H1 (cell line): ENCODE data around the gene PAX5. TPM values are rescaled to one million over a fixed set of nuclear protein-coding genes. Genes with fewer than 3 reads are reported as not detected.

Experiments
- CTCF ChIA-PET: fragments of 300-600 bp; sonication (Branson Sonifier 250); formaldehyde crosslinking; loops from one replicate; lab custom pipeline; 2021; ENCODE audit not compliant: partially characterized antibody; lab: Charles Lee
- POLR2A ChIA-PET: fragments of 300-600 bp; sonication (Branson Sonifier 250); formaldehyde crosslinking; loops from one replicate; lab custom pipeline; 2021; ENCODE audit warnings: inconsistent platforms; ENCODE audit not compliant: partially characterized antibody; lab: Charles Lee
- DNase-seq, 2 experiments: peaks; one replicate each; pipeline versions ENCODE4 v3.0.0 to v3.0.0-alpha.2; 2010 to 2022; ENCODE audit warnings: low spot score in 2 of 2, low read depth in 1 of 2, mixed read lengths in 1 of 2
- FAIRE-seq: peaks from 2 replicates; lab custom pipeline; 2011; peaks lifted over from hg19 to GRCh38; lab: Jason Lieb, UNC
- H2AFZ ChIP-seq: 2 replicates; pipeline ENCODE4 v1.8.1; 2012; ENCODE audit warnings: low read length, inconsistent platforms
- H2AK5ac ChIP-seq: 2 replicates; pipeline ENCODE4 v1.6.1; 2013; ENCODE audit warnings: low read depth, low read length
- H2BK120ac ChIP-seq: replicated peaks from 2 replicates; pipeline ENCODE3; 2013; ENCODE audit warnings: low read depth, low read length, inconsistent platforms
- H2BK12ac ChIP-seq: 2 replicates; pipeline ENCODE4 v1.6.1; 2013; ENCODE audit warnings: low read depth, low read length
- H2BK15ac ChIP-seq: 2 replicates; pipeline ENCODE4 v1.6.1; 2013; ENCODE audit warnings: low read length
- H2BK20ac ChIP-seq: 2 replicates; pipeline ENCODE4 v1.6.1; 2013; ENCODE audit warnings: low read length
- H2BK5ac ChIP-seq: 2 replicates; pipeline ENCODE4 v1.6.1; 2013; ENCODE audit warnings: low read depth, low read length
- H3K14ac ChIP-seq: 2 replicates; pipeline ENCODE4 v1.6.1; 2013; ENCODE audit warnings: inconsistent platforms; ENCODE audit not compliant: insufficient read length
- H3K18ac ChIP-seq: 2 replicates; pipeline ENCODE4 v1.6.1; 2013; ENCODE audit warnings: low read length; ENCODE audit errors: extremely low read depth
- H3K23ac ChIP-seq: 2 replicates; pipeline ENCODE4 v1.6.1; 2013; ENCODE audit warnings: inconsistent platforms; ENCODE audit not compliant: insufficient read length
- H3K23me2 ChIP-seq: 2 replicates; pipeline ENCODE4 v1.6.1; 2013; ENCODE audit warnings: low read depth, low read length
- H3K27ac ChIP-seq: 2 replicates; pipeline ENCODE4 v1.6.1; 2011; ENCODE audit warnings: low read depth, low read length, inconsistent platforms
- H3K27me3 ChIP-seq, 4 experiments: replicated peaks in 1 of 4; 1 replicate in 1 of 4; 2 replicates in 3 of 4; pipeline versions ENCODE4 v1.6.1 to v1.8.1; 2011 to 2013; ENCODE audit warnings: low read length in 3 of 4, mild to moderate bottlenecking in 3 of 4, inconsistent platforms in 2 of 4, mixed read lengths in 2 of 4, moderate library complexity in 1 of 4; ENCODE audit not compliant: control insufficient read depth in 3 of 4, insufficient read depth in 3 of 4; ENCODE audit errors: extremely low read depth in 1 of 4
- H3K36me3 ChIP-seq, 4 experiments: 2 replicates each; pipeline versions ENCODE4 v1.6.1 to v1.8.1; 2011 to 2013; ENCODE audit warnings: mild to moderate bottlenecking in 4 of 4, low read length in 3 of 4, moderate library complexity in 2 of 4, control low read depth in 1 of 4, inconsistent platforms in 1 of 4; ENCODE audit not compliant: insufficient read depth in 4 of 4, control insufficient read depth in 2 of 4
- H3K4ac ChIP-seq: replicated peaks from 2 replicates; pipeline ENCODE3; 2013; ENCODE audit warnings: low read length, low read depth, mixed read lengths, inconsistent platforms; ENCODE audit not compliant: insufficient read length
- H3K4me1 ChIP-seq, 4 experiments: replicated peaks in 1 of 4; 1 replicate in 1 of 4; 2 replicates in 3 of 4; pipeline versions ENCODE4 v1.6.1 to v1.8.1; 2011 to 2013; ENCODE audit warnings: low read length in 3 of 4, inconsistent platforms in 2 of 4, mixed read lengths in 1 of 4; ENCODE audit not compliant: insufficient read depth in 4 of 4, control insufficient read depth in 3 of 4
- H3K4me2 ChIP-seq, 2 experiments: 2 replicates each; pipeline versions ENCODE4 v1.6.1 to v1.8.1; 2011 to 2013; ENCODE audit warnings: low read depth in 2 of 2, low read length in 2 of 2, control low read depth in 1 of 2, inconsistent platforms in 1 of 2, mild to moderate bottlenecking in 1 of 2; ENCODE audit not compliant: insufficient read depth in 1 of 2
- H3K4me3 ChIP-seq, 4 experiments: fragments of 200-600, 300-600 bp in 1 of 4; sonication (generic), shearing (Covaris generic), sonication (Bioruptor Twin) in 1 of 4; 2 replicates each; pipeline versions ENCODE4 v1.5.1 to v1.8.1; 2011 to 2016; ENCODE audit warnings: low read length in 4 of 4, low read depth in 3 of 4, control low read depth in 2 of 4, inconsistent platforms in 2 of 4, mild to moderate bottlenecking in 2 of 4, mixed read lengths in 1 of 4, moderate library complexity in 1 of 4; ENCODE audit not compliant: insufficient read depth in 2 of 4; ENCODE audit errors: extremely low read depth in 1 of 4
- H3K56ac ChIP-seq: replicated peaks from 2 replicates; pipeline ENCODE3; 2013; ENCODE audit warnings: low read depth, mild to moderate bottlenecking, mixed read lengths, low read length, inconsistent platforms; ENCODE audit not compliant: insufficient read length
- H3K79me1 ChIP-seq: 2 replicates; pipeline ENCODE4 v1.6.1; 2013; ENCODE audit warnings: low read depth, low read length, control low read depth
- H3K79me2 ChIP-seq, 2 experiments: 2 replicates each; pipeline versions ENCODE4 v1.6.1 to v1.8.1; 2012 to 2013; ENCODE audit warnings: low read length in 2 of 2, mild to moderate bottlenecking in 2 of 2, inconsistent platforms in 1 of 2; ENCODE audit not compliant: insufficient read depth in 2 of 2, control insufficient read depth in 1 of 2
- H3K9ac ChIP-seq, 4 experiments: replicated peaks in 1 of 4; 1 replicate in 1 of 4; 2 replicates in 3 of 4; pipeline versions ENCODE4 v1.6.1 to v1.8.1; 2011 to 2013; ENCODE audit warnings: low read depth in 3 of 4, low read length in 3 of 4, control low read depth in 2 of 4, mild to moderate bottlenecking in 2 of 4, moderate library complexity in 2 of 4, inconsistent platforms in 1 of 4; ENCODE audit errors: extremely low read depth in 1 of 4
- H3K9me3 ChIP-seq, 2 experiments: 2 replicates each; pipeline versions ENCODE4 v1.6.1 to v1.8.1; 2012 to 2013; ENCODE audit warnings: mild to moderate bottlenecking in 2 of 2, moderate library complexity in 2 of 2, control low read depth in 1 of 2, inconsistent platforms in 1 of 2, low read depth in 1 of 2, low read length in 1 of 2, mixed read lengths in 1 of 2; ENCODE audit not compliant: insufficient read depth in 2 of 2
- H4K20me1 ChIP-seq, 2 experiments: replicated peaks in 1 of 2; 2 replicates each; pipeline versions ENCODE3 to v1.8.1; 2011 to 2013; ENCODE audit warnings: inconsistent platforms in 2 of 2, low read length in 2 of 2, mild to moderate bottlenecking in 1 of 2; ENCODE audit not compliant: insufficient read depth in 2 of 2, control insufficient read depth in 1 of 2
- H4K5ac ChIP-seq: 2 replicates; pipeline ENCODE4 v1.6.1; 2013; ENCODE audit warnings: low read length, low read depth, mixed read lengths, inconsistent platforms; ENCODE audit not compliant: insufficient read length
- H4K8ac ChIP-seq: 2 replicates; pipeline ENCODE4 v1.8.0; 2013; ENCODE audit warnings: mild to moderate bottlenecking, moderate library complexity, low read length, inconsistent platforms; ENCODE audit not compliant: insufficient read depth; ENCODE audit errors: extremely low read depth
- H4K91ac ChIP-seq: replicated peaks from 2 replicates; pipeline ENCODE3; 2013; ENCODE audit warnings: low read length, mixed read lengths, inconsistent platforms; ENCODE audit not compliant: insufficient read length
- CBX5 ChIP-seq: fragments of 300-800, 300-1000 bp; sonication (generic); IDR thresholded peaks from 2 replicates; pipeline ENCODE4 v1.7.1; 2016; ENCODE audit warnings: antibody characterized with exemption, low read length, low read depth
- CBX8 ChIP-seq: fragments of 300-800, 300-1000 bp; sonication (generic); IDR thresholded peaks from 2 replicates; pipeline ENCODE4 v1.7.1; 2016; ENCODE audit warnings: low read depth, low read length, borderline replicate concordance
- HDAC2 ChIP-seq, 2 experiments: fragments of 300-600 bp in 1 of 2; sonication (generic) in 1 of 2; IDR thresholded peaks; 2 replicates each; pipeline ENCODE4 v1.6.1; 2011 to 2012; ENCODE audit warnings: low read depth in 2 of 2, low read length in 2 of 2, mild to moderate bottlenecking in 2 of 2, moderate library complexity in 2 of 2, borderline replicate concordance in 1 of 2, inconsistent platforms in 1 of 2
- RNF2 ChIP-seq: fragments of 200-900, 300-1000 bp; sonication (generic); IDR thresholded peaks from 2 replicates; pipeline ENCODE4 v1.7.1; 2016; ENCODE audit warnings: borderline replicate concordance, low read depth, mild to moderate bottlenecking, antibody characterized with exemption, low read length; ENCODE audit not compliant: poor library complexity, severe bottlenecking; ENCODE audit errors: missing control alignments
- SIN3A ChIP-seq, 2 experiments: IDR thresholded peaks in 1 of 2; conservative IDR thresholded peaks in 1 of 2; 2 replicates each; pipeline ENCODE4 v1.6.1; 2011 to 2012; ENCODE audit warnings: low read length in 2 of 2, improper control_type of control experiment in 1 of 2, low read depth in 1 of 2, mild to moderate bottlenecking in 1 of 2
- TAF7 ChIP-seq: optimal IDR thresholded peaks from 2 replicates; pipeline ENCODE3; 2011; ENCODE audit warnings: low read depth, mild to moderate bottlenecking, inconsistent platforms, low read length, moderate library complexity, borderline replicate concordance
- whole genome bisulfite sequencing, 2 experiments: shearing (Covaris generic) in 1 of 2; methylation state at CpG; one replicate each; pipeline versions ENCODE4 v1.1.6 to v1.1.7; 2013 to 2015; ENCODE audit warnings: low lambda C conversion rate in 2 of 2, mixed read lengths in 2 of 2, inconsistent platforms in 1 of 2, low coverage in 1 of 2, missing lambda C conversion rate in 1 of 2; ENCODE audit not compliant: insufficient replicate concordance in 2 of 2, insufficient coverage in 1 of 2, insufficient read length in 1 of 2; ENCODE audit errors: extremely low coverage in 1 of 2, missing lambda C conversion rate in 1 of 2; 5-methylcytosine and 5-hydroxymethylcytosine counted together
- polyA plus RNA-seq, 7 experiments: library from polyadenylated mRNA; depleted of rRNA in 3 of 7; stranded (reverse) in 5 of 7; unstranded in 2 of 7; fragments of >200 nt in 5 of 7; fragments of 200-250 nt in 2 of 7; gene quantifications; 1 replicate in 5 of 7; 2 replicates in 1 of 7; 4 replicates in 1 of 7; pipeline versions ENCODE4 v1.2.1 to v1.2.3, GENCODE V29; 2011 to 2013; ENCODE audit warnings: missing spikeins in 2 of 7, mixed read lengths in 2 of 7
- total RNA-seq: library from RNA; stranded (reverse); fragmentation: NEBNext Ultra II Directional; extraction: Animal tissue kit (Norgen Biotek cat#: 25700); gene quantifications from 2 replicates; pipeline ENCODE4 v1.2.1, GENCODE V29; 2021
- TF ChIP-seq, protein P1 (sequence below): IDR thresholded peaks from 2 replicates; pipeline ENCODE4 v1.6.1; 2012; ENCODE audit warnings: inconsistent platforms

PAX5 gene
- total and polyA plus RNA-seq, 2 of the 8 experiments (the other 6 are each of a cell fraction or from before 2014, with no cell fraction given), result 0.29 to 0.43 TPM

DNA sequence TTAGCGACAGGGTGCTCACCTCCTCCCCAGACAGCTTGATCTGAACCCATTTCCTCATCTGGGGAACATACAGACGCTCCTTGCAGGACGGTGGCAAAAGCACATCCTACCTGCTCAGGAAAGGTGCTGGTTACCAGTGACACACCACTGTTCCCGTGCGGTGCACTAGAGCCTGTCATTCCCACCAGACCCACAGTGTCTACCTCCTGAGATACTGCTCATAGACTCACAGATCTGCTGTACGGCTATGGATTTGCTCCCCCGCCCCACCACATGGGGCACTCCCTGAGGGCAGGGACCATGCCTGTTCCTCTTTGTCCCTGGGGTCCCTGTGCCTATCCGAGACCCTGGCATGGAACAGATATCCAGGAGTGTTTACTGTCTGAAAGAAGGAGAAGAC, 208.9 kb downstream of the PAX5 start:
- Histone ChIP-seq H3K79me2 (no peaks in the 10 kb centered on the region), H2AK5ac (no peak overlapping the region), H3K36me3 (no peaks in the 10 kb centered on the region), H3K23ac (no peak overlapping the region), H3K18ac (no peak overlapping the region), H3K79me1 (no peaks in the 10 kb centered on the region), H3K14ac (no peak overlapping the region), H2BK5ac (no peak overlapping the region), H4K8ac (no peak overlapping the region), H3K9ac (0 out of 7 replicates have a peak overlapping the region, but pooled peaks of 1 of the 4 experiments have one; percentile 4), H3K4me1 (peaks cover 0 to 7% (median 0%) of the 10 kb centered on the region in 4 experiments; a peak in 2 of 7 replicates), H3K4ac (no peak overlapping the region), H2BK15ac (no peak overlapping the region), H4K5ac (no peak overlapping the region), H3K4me2 (no peak overlapping the region), H2AFZ (no peak overlapping the region), H2BK120ac (no peak overlapping the region), H4K20me1 (peaks cover 0 to 1% of the 10 kb centered on the region in 2 experiments), H3K56ac (no peak overlapping the region), H3K27ac (no peak overlapping the region), H3K4me3 (no peak overlapping the region), H4K91ac (no peak overlapping the region), H3K23me2 (no peaks in the 10 kb centered on the region), H2BK20ac (no peak overlapping the region), H3K9me3 (no peaks in the 10 kb centered on the region), H3K27me3 (no peaks in the 10 kb centered on the region), H2BK12ac (no peak overlapping the region)
- POLR2A ChIA-PET, result no interaction called here
- CTCF ChIA-PET, result interaction anchor here (0.6 to 1.8 kb wide), 2 partner anchors 36 to 440 kb away, joined by 3 to 6 read pairs; no protein-coding TSS in a partner anchor
- 87% methylated on average over 8 of the region's 8 CpGs; no CpG with 5 or more reads in 1 of the 2 experiments for WGBS, 2 experiments
- FAIRE-seq, result no peak
- DNase-seq, result no peak
- no peak for TF ChIP-seq CBX8
- no peak for TF ChIP-seq SIN3A (conservative IDR thresholded peaks at IDR 0.05 in 1 of 2, IDR thresholded peaks at IDR 0.05 in 1 of 2; ENCODE audit: low read depth in 1 of 2, low read length in 2 of 2)
- TF ChIP-seq RNF2, result no peak
- no peak for TF ChIP-seq TAF7
- no peak for TF ChIP-seq HDAC2 (IDR thresholded peaks at IDR 0.05; ENCODE audit: borderline replicate concordance in 1 of 2, low read depth in 2 of 2, low read length in 2 of 2)
- TF ChIP-seq CBX5, result no peak
- TF ChIP-seq, protein P1, sequence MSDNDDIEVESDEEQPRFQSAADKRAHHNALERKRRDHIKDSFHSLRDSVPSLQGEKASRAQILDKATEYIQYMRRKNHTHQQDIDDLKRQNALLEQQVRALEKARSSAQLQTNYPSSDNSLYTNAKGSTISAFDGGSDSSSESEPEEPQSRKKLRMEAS, result no peak
